ENCODE data around the gene PRXL2B. TPM values are rescaled to one million over a fixed set of nuclear protein-coding genes. Genes with fewer than 3 reads are reported as not detected.

Gene PRXL2B, protein sequence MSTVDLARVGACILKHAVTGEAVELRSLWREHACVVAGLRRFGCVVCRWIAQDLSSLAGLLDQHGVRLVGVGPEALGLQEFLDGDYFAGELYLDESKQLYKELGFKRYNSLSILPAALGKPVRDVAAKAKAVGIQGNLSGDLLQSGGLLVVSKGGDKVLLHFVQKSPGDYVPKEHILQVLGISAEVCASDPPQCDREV
- 10 to 100 TPM; 17.0 to 22.2 TPM for total RNA-seq

DNA sequence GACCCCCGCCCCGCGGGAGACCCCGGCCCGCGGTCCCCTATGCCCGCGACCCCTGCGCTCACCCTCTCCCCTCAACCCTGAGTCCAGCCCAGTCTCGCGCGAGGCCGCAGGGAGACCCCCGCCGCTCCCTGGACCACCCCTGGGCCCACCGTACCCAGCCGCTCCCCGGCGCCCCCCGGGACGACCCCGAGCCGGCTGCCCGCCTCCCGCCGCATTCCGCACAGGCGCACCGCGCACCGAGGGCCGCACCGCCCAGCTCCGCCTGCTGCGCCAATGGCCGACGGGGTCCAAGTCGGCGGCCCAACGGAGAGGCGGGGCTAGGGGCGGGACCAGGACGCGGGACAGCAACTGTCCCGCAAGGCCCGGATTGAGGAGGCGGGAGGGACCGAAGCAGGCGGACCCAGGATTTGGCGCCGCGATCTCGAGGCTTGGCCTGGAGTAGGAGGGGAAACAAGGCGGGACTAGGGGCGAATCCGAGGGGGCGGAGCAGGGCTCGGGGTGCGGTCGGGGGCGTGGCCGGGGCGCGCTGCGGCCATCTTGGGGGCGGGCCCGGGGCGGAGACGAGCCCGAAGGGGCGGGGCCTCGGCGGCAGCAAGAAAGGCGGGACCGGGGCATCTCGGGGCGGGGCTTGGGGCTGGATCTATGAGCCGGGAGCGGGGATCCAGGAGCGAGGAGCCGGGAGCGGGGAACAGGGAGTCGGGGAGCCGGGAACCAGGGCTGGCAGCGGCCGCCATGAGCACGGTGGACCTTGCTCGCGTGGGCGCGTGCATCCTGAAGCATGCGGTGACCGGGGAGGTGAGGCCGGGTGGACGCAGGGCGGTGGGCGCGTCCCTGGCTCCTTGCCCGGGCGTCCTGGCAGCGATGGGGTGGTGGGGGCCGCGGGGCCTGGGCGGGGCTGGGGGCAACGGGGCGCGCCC is at the start of gene PRXL2B:
Gene PRXL2B, plus strand, starts transcription at position 624 of the 917 bp plus-strand sequence. Its CDS starts 109 bp downstream, at position 733.
- H3K27ac Mint-ChIP-seq: peak within 1 kb of the TSS; percentile 93
- ChIA-PET CTCF (interaction anchor here (0.5 to 4.6 kb wide), 12 partner anchors 8 to 391 kb away, joined by 3 to 32 read pairs (median 6); partner anchors contain the start of genes FAAP20, PANK4 and TNFRSF14), POLR2A (interaction anchor here (0.6 to 7.3 kb wide), 23 partner anchors 9 to 944 kb away, joined by 3 to 169 read pairs (median 7); partner anchors contain the start of genes MORN1, PANK4, PEX10 and RER1)
- peaks cover 14% of the 10 kb centered on the region for H3K36me3 Mint-ChIP-seq (ENCODE audit: low read depth)
- H3K4me1 Mint-ChIP-seq: peaks cover 33% of the 10 kb centered on the region
- H3K9me3 Mint-ChIP-seq: no peaks in the 10 kb centered on the region
- no peaks in the 10 kb centered on the region for H3K27me3 Mint-ChIP-seq
- DNase-seq: peak; percentile 99
- H3K4me3 Mint-ChIP-seq: peak within 1 kb of the TSS; percentile 88

DNA sequence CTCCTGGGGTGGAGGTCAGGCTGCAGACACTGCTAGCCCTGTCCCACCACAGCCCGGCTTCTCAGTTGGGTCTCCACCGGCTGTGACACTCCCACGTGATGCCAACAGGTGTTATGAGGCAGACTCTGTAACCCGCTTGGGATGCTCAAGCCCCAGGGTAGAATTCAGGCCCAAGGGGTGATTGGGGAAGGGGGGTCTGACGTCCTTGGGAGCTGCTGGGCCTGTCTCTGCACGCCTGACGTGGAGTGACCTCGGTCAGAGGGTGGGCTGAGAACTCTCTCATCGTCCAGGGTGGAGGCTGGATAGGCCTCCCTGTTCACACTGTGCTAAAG is 48.8 kb upstream of the PRXL2B start:
- H3K4me3 Mint-ChIP-seq: no peak overlapping the region
- peaks cover 1% of the 10 kb centered on the region for H3K4me1 Mint-ChIP-seq
- H3K9me3 Mint-ChIP-seq: no peaks in the 10 kb centered on the region
- no peak for DNase-seq
- CTCF ChIA-PET: no interaction called here
- POLR2A ChIA-PET: interaction anchor here (1.3 kb wide), 1 partner anchor 8 kb away, joined by 3 read pairs; no protein-coding TSS in a partner anchor
- H3K36me3 Mint-ChIP-seq (ENCODE audit: low read depth): no peaks in the 10 kb centered on the region
- no peak overlapping the region for H3K27ac Mint-ChIP-seq
- H3K27me3 Mint-ChIP-seq: peaks cover 29% of the 10 kb centered on the region

DNA sequence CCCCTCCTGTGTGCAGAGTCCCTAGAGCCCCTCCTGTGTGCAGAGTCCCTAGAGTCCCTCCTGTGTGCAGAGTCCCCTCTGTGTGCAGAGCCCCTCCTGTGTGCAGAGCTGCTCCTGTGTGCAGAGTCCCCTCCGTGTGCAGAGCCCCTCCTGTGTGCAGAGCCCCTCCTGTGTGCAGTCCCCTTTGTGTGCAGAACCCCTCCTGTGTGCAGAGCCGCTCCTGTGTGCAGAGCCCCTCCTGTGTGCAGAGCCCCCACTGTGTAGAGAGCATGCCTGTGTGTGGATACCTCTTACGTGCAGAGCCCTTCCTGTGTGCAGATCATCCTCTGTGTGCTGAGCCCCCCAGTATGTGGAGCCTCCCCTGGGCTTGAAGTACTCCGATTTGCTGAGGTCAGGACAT is 48.2 kb upstream of the PRXL2B start:
- POLR2A ChIA-PET: interaction anchor here (1.3 to 12.2 kb wide), 2 partner anchors 8 to 9 kb away, joined by 3 to 228 read pairs; partner anchors contain the start of genes HES5 and PANK4
- no peak overlapping the region for H3K4me3 Mint-ChIP-seq
- CTCF ChIA-PET: no interaction called here
- H3K27me3 Mint-ChIP-seq: peaks cover 25% of the 10 kb centered on the region
- H3K27ac Mint-ChIP-seq: no peak overlapping the region
- no peaks in the 10 kb centered on the region for H3K36me3 Mint-ChIP-seq (ENCODE audit: low read depth)
- no peaks in the 10 kb centered on the region for H3K9me3 Mint-ChIP-seq
- H3K4me1 Mint-ChIP-seq: peaks cover 1% of the 10 kb centered on the region
- DNase-seq: no peak

GRCh38 chr1:2538872-2539271 is 47.7 kb upstream of the PRXL2B start:
- Mint-ChIP-seq H3K4me3 (no peak overlapping the region), H3K9me3 (no peaks in the 10 kb centered on the region)
- POLR2A ChIA-PET: interaction anchor here (1.1 to 12.2 kb wide), 2 partner anchors 9 to 10 kb away, joined by 3 to 228 read pairs; partner anchors contain the start of genes HES5 and PANK4

GRCh38 chr1:2539312-2539907 is 47.2 kb upstream of the PRXL2B start:
- Mint-ChIP-seq H3K27me3 (peaks cover 21% of the 10 kb centered on the region), H3K9me3 (no peaks in the 10 kb centered on the region), H3K4me1 (peaks cover 1% of the 10 kb centered on the region), H3K4me3 (no peak overlapping the region), H3K27ac (no peak overlapping the region), H3K36me3 (ENCODE audit: low read depth) (no peaks in the 10 kb centered on the region)
- POLR2A ChIA-PET: interaction anchor here (1.1 to 12.2 kb wide), 2 partner anchors 9 to 10 kb away, joined by 3 to 228 read pairs; partner anchors contain the start of genes HES5 and PANK4
- CTCF ChIA-PET: interaction anchor here (1.1 kb wide), 1 partner anchor 9 kb away, joined by 3 read pairs; no protein-coding TSS in a partner anchor
- DNase-seq: peak; percentile 44

More at GRCh38 chr1:2538872-2539271, 47.7 kb upstream of the PRXL2B start:
- Mint-ChIP-seq H3K36me3 (ENCODE audit: low read depth) (no peaks in the 10 kb centered on the region), H3K4me1 (peaks cover 1% of the 10 kb centered on the region), H3K27ac (no peak overlapping the region), H3K27me3 (peaks cover 23% of the 10 kb centered on the region)
- no peak for DNase-seq
- CTCF ChIA-PET: interaction anchor here (1.1 kb wide), 1 partner anchor 10 kb away, joined by 3 read pairs; no protein-coding TSS in a partner anchor

DNA sequence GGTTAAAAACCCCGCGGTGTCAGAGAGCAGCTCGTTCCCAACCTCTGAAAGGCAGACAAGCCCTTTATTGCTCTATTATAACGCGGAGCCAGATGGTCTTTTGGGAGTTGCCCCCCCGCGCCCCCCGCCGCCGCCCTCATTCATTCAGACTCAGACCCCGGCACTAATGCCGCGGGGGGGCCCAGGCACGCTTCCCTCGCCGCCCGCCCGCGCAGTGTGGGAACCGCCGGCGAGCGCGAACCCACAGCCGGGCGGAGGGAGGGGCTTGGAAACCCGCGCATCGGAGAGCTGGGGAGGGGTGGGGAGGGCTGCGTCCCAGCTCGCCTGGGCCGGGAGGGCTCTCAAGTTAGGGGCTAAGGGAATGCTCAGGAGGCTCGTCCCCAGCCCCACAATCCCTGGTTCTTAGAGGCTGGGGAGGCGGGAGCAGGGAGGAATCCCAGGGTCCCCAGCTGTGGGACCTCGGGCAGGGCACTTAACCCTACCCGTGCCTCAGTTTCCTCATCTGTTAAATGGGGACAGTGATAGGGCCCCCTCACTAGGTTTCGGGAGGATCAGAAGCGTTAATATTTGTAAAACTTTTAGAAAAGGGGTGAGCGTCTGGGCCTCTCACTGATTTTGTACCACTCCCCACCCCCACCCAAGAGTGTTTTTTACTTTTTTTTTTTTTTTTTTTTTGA is 45.6 kb upstream of the PRXL2B start:
- Mint-ChIP-seq H3K36me3 (ENCODE audit: low read depth) (no peaks in the 10 kb centered on the region), H3K27ac (no peak overlapping the region), H3K27me3 (peaks cover 14% of the 10 kb centered on the region), H3K4me1 (peaks cover 1% of the 10 kb centered on the region), H3K9me3 (no peaks in the 10 kb centered on the region), H3K4me3 (no peak overlapping the region)
- POLR2A ChIA-PET: interaction anchor here (12.2 kb wide), 1 partner anchor 11 kb away, joined by 228 read pairs; the partner anchor contains the start of genes HES5 and PANK4
- CTCF ChIA-PET: no interaction called here
- no peak for DNase-seq

- no peak for DNase-seq
Observed at GRCh38 chr1:2541619-2542245, 44.8 kb upstream of the PRXL2B start.

GRCh38 chr1:2542246-2542915 is 44.2 kb upstream of the PRXL2B start:
- ChIA-PET CTCF (no interaction called here), POLR2A (interaction anchor here (0.9 to 12.2 kb wide), 3 partner anchors 13 to 314 kb away, joined by 3 to 228 read pairs (median 4); partner anchors contain the start of genes HES5, PANK4 and TNFRSF14)
- H3K36me3 Mint-ChIP-seq (ENCODE audit: low read depth): no peaks in the 10 kb centered on the region
- no peaks in the 10 kb centered on the region for H3K9me3 Mint-ChIP-seq
- H3K4me1 Mint-ChIP-seq: peaks cover 1% of the 10 kb centered on the region
- no peak overlapping the region for H3K4me3 Mint-ChIP-seq
- H3K27ac Mint-ChIP-seq: no peak overlapping the region
- DNase-seq: no peak
- H3K27me3 Mint-ChIP-seq: peaks cover 9% of the 10 kb centered on the region

More at GRCh38 chr1:2541619-2542245, 44.8 kb upstream of the PRXL2B start:
- Mint-ChIP-seq H3K4me3 (no peak overlapping the region), H3K4me1 (peaks cover 1% of the 10 kb centered on the region), H3K9me3 (no peaks in the 10 kb centered on the region), H3K27me3 (peaks cover 11% of the 10 kb centered on the region), H3K36me3 (ENCODE audit: low read depth) (no peaks in the 10 kb centered on the region), H3K27ac (no peak overlapping the region)
- ChIA-PET CTCF (interaction anchor here (0.6 kb wide), 1 partner anchor 15 kb away, joined by 3 read pairs; the partner anchor contains the start of gene PANK4), POLR2A (interaction anchor here (0.9 to 12.2 kb wide), 3 partner anchors 12 to 313 kb away, joined by 3 to 228 read pairs (median 4); partner anchors contain the start of genes HES5, PANK4 and TNFRSF14)

GRCh38 chr1:2543543-2544092 is 43.0 kb upstream of the PRXL2B start:
- POLR2A ChIA-PET: interaction anchor here (1.3 to 12.2 kb wide), 4 partner anchors 12 to 41 kb away, joined by 4 to 228 read pairs (median 60); partner anchors contain the start of genes HES5, PANK4, PRXL2B and TNFRSF14
- peaks cover 9% of the 10 kb centered on the region for H3K4me1 Mint-ChIP-seq
- no peak overlapping the region for H3K4me3 Mint-ChIP-seq
- H3K27ac Mint-ChIP-seq: no peak overlapping the region
- no peak for DNase-seq
- no peaks in the 10 kb centered on the region for H3K36me3 Mint-ChIP-seq (ENCODE audit: low read depth)
- CTCF ChIA-PET: no interaction called here
- H3K9me3 Mint-ChIP-seq: no peaks in the 10 kb centered on the region
- H3K27me3 Mint-ChIP-seq: peaks cover 9% of the 10 kb centered on the region

GRCh38 chr1:2544093-2544874 is 42.3 kb upstream of the PRXL2B start:
- Mint-ChIP-seq H3K4me3 (no peak overlapping the region), H3K4me1 (peaks cover 15% of the 10 kb centered on the region), H3K36me3 (ENCODE audit: low read depth) (no peaks in the 10 kb centered on the region), H3K27ac (no peak overlapping the region), H3K27me3 (peaks cover 9% of the 10 kb centered on the region), H3K9me3 (no peaks in the 10 kb centered on the region)
- DNase-seq: no peak
- POLR2A ChIA-PET: interaction anchor here (1.3 to 12.2 kb wide), 3 partner anchors 12 to 41 kb away, joined by 6 to 228 read pairs (median 113); partner anchors contain the start of genes HES5, PANK4, PRXL2B and TNFRSF14
- CTCF ChIA-PET: interaction anchor here (2.2 kb wide), 1 partner anchor 129 kb away, joined by 10 read pairs; no protein-coding TSS in a partner anchor
